K562 (cell line): ENCODE results near the gene RNF43. TPM values are rescaled to one million over a fixed set of nuclear protein-coding genes. Genes with fewer than 3 reads are reported as not detected.

Experiments
- BMI1 ChIP-seq: fragments of 150-350 bp; IDR thresholded peaks from 2 replicates; pipeline ENCODE4 v1.6.1; 2014; ENCODE audit warnings: low read length
- CHD1 ChIP-seq: fragments of 200-600 bp; sonication (generic); IDR thresholded peaks from one replicate; pipeline ENCODE4 v1.6.1; 2012; ENCODE audit warnings: mild to moderate bottlenecking, moderate library complexity, low read length, inconsistent platforms
- CREB1 ChIP-seq, 2 experiments: sonication (generic) in 1 of 2; formaldehyde crosslinking in 1 of 2; IDR thresholded peaks; 2 replicates each; pipeline versions ENCODE4 v1.6.1 to v1.8.0; 2012 to 2022; ENCODE audit warnings: inconsistent platforms in 1 of 2, mild to moderate bottlenecking in 1 of 2, missing genetic modification reagents in 1 of 2, moderate library complexity in 1 of 2
- CXXC5 ChIP-seq: fragments of 250-450 bp; sonication (Bioruptor Pico); IDR thresholded peaks from 2 replicates; pipeline ENCODE4 v1.8.0; 2022; ENCODE audit warnings: inconsistent platforms, mild to moderate bottlenecking, moderate library complexity
- DPF2 ChIP-seq: fragments of 450-650 bp; IDR thresholded peaks from 2 replicates; pipeline ENCODE4 v1.6.1; 2016
- EP400 ChIP-seq: fragments of 450-650 bp; IDR thresholded peaks from 2 replicates; pipeline ENCODE4 v1.6.1; 2017; ENCODE audit warnings: antibody characterized with exemption, mild to moderate bottlenecking, moderate library complexity
- MTA3 ChIP-seq: fragments of 450-650 bp; formaldehyde crosslinking; IDR thresholded peaks from 2 replicates; pipeline ENCODE4 v1.6.1; 2017; ENCODE audit warnings: mild to moderate bottlenecking, borderline replicate concordance
- MYBL2 ChIP-seq, 2 experiments: fragments of 450-650 bp in 1 of 2; sonication (generic) in 1 of 2; formaldehyde crosslinking in 1 of 2; IDR thresholded peaks; 2 replicates each; pipeline versions ENCODE4 v1.6.1 to v1.8.1; 2017 to 2022; ENCODE audit warnings: borderline replicate concordance in 1 of 2, inconsistent platforms in 1 of 2, low read depth in 1 of 2, mild to moderate bottlenecking in 1 of 2, missing genetic modification reagents in 1 of 2, moderate library complexity in 1 of 2
- NCOA1 ChIP-seq: fragments of 450-650 bp; IDR thresholded peaks from 2 replicates; pipeline ENCODE4 v1.6.1; 2016; ENCODE audit warnings: low read depth
- POLR3G ChIP-seq: IDR thresholded peaks from 2 replicates; pipeline ENCODE4 v1.6.1; 2011; ENCODE audit not compliant: insufficient read length, insufficient replicate concordance; ENCODE audit errors: extremely low read depth
- PPARD ChIP-seq: fragments of 250-450 bp; sonication (Bioruptor Pico); IDR thresholded peaks from 2 replicates; pipeline ENCODE4 v1.8.0; 2022; ENCODE audit warnings: inconsistent platforms, mild to moderate bottlenecking, moderate library complexity
- RAD21 ChIP-seq, 2 experiments: fragments of 250-450 bp in 1 of 2; fragments of 450-650 bp in 1 of 2; sonication (Bioruptor Pico) in 1 of 2; formaldehyde crosslinking in 1 of 2; IDR thresholded peaks in 1 of 2; conservative IDR thresholded peaks in 1 of 2; 2 replicates each; pipeline versions ENCODE4 v1.4.0 to v1.8.0; 2020 to 2022; ENCODE audit warnings: mild to moderate bottlenecking in 2 of 2, moderate library complexity in 1 of 2
- RBM39 ChIP-seq: fragments of 200-400 bp; formaldehyde crosslinking; optimal IDR thresholded peaks from 2 replicates; pipeline ENCODE3; 2018; ENCODE audit warnings: low read depth, low read length
- RFX5 ChIP-seq: IDR thresholded peaks from 2 replicates; pipeline ENCODE4 v1.6.1; 2011; ENCODE audit warnings: low read depth, mild to moderate bottlenecking, improper control_type of control experiment, low read length
- SREBF2 ChIP-seq: sonication (generic); formaldehyde crosslinking; IDR thresholded peaks from 2 replicates; pipeline ENCODE4 v1.4.0; 2020; ENCODE audit warnings: mild to moderate bottlenecking, missing genetic modification reagents
- TBP ChIP-seq: optimal IDR thresholded peaks from 2 replicates; pipeline ENCODE3; 2011; ENCODE audit warnings: low read depth, low read length, improper control_type of control experiment
- ZC3H11A ChIP-seq: IDR thresholded peaks from 2 replicates; pipeline ENCODE4 v1.6.1; 2012; ENCODE audit warnings: low read depth, low read length, improper control_type of control experiment
- ZNF133 ChIP-seq: fragments of 250-450 bp; sonication (Bioruptor Pico); IDR thresholded peaks from 2 replicates; pipeline ENCODE4 v1.4.0; 2020; ENCODE audit warnings: mild to moderate bottlenecking
- polyA plus RNA-seq, 8 experiments: library from polyadenylated mRNA; depleted of rRNA in 4 of 8; stranded (reverse) in 5 of 8; unstranded in 3 of 8; fragments of >200 nt; fragmentation: Nextera tagmentation in 2 of 8; fragmentation: Illumina TruSeq in 1 of 8; extraction: Ambion mirVana in 2 of 8; extraction: Trizol in 1 of 8; gene quantifications; 2 replicates each; pipeline versions ENCODE4 v1.2.1 to v1.2.3, GENCODE V29; 2011 to 2014; ENCODE audit warnings: inconsistent platforms in 1 of 8, missing spikeins in 1 of 8
- total RNA-seq, 7 experiments: library from RNA; depleted of rRNA in 6 of 7; stranded (reverse); fragments of >200 nt in 6 of 7; fragmentation: Illumina TruSeq in 2 of 7; extraction: Trizol in 2 of 7; gene quantifications; 2 replicates each; pipeline versions ENCODE4 v1.2.1 to v1.2.3, GENCODE V29; 2011 to 2021; ENCODE audit warnings: low replicate concordance in 1 of 7
- TF ChIP-seq, protein P1 (sequence below): fragments of 250-450 bp; sonication (Bioruptor Pico); IDR thresholded peaks from 2 replicates; pipeline ENCODE4 v1.8.0; 2021; ENCODE audit warnings: moderate library complexity, mild to moderate bottlenecking, inconsistent platforms
- TF ChIP-seq, protein P2 (sequence below): sonication (generic); formaldehyde crosslinking; IDR thresholded peaks from 2 replicates; pipeline ENCODE4 v1.8.1; 2023; ENCODE audit warnings: mild to moderate bottlenecking, missing genetic modification reagents
- TF ChIP-seq, protein P3 (sequence below): sonication (generic); formaldehyde crosslinking; IDR thresholded peaks from 2 replicates; pipeline ENCODE4 v1.8.0; 2022; ENCODE audit warnings: missing genetic modification reagents, mild to moderate bottlenecking, borderline replicate concordance
- TF ChIP-seq, protein P4 (sequence below): fragments of 200-800 bp; sonication (Bioruptor generic); IDR thresholded peaks from 2 replicates; pipeline ENCODE4 v1.6.1; 2016; ENCODE audit warnings: missing genetic modification characterization, missing compliant biosample characterization

Gene RNF43
- total and polyA plus RNA-seq, 9 of the 15 experiments (the other 6 are each of a cell fraction or from before 2014, with no cell fraction given) = 0.29 to 2.7 (median 1.4) TPM

DNA sequence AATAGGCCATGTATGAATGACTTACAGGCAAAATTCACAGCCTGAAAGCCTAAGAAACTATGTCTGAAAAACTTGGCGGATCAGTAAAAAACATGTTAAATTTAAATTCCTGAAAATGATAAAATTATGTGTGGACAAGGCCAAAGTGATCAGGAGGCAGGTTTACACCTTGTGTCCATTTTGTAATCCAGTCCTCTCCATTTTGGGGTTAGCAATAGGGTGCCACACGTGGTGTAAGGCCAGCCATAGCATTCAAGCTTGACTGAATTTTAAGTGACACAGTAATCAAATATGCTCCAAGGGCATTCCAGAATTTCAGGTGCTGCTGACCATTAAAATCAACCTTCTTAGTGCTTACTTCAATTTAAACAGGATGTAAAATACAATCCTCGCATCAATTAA lies 2.7 kb downstream of the RNF43 start (continued):
- TF ChIP-seq RAD21 (CRISPR knock-in tag; conservative IDR thresholded peaks at IDR 0.05 in 1 of 2, IDR thresholded peaks at IDR 0.05 in 1 of 2) (no peak), ZNF133 (no peak), RFX5 (no peak), MYBL2 (IDR thresholded peaks at IDR 0.05; ENCODE audit: low read depth) (no peak), MYBL2 (CRISPR knock-in tag; IDR thresholded peaks at IDR 0.05; ENCODE audit: borderline replicate concordance) (no peak), DPF2 (no peak), PPARD (CRISPR knock-in tag) (no peak), CHD1 (no peak), NCOA1 (no peak), CXXC5 (CRISPR knock-in tag) (0 out of 2 replicates have a peak, but pooled peaks have one; percentile 19), EP400 (peak; percentile 60), POLR3G (no peak), CREB1 (IDR thresholded peaks at IDR 0.05) (no peak), CREB1 (CRISPR knock-in tag; IDR thresholded peaks at IDR 0.05) (no peak), SREBF2 (CRISPR knock-in tag) (no peak), MTA3 (no peak), RBM39 (no peak), BMI1 (no peak), ZC3H11A (peak; percentile 26; the same call in 1 of the 2 replicates), TBP (peak; percentile 45)
- TF ChIP-seq, protein P1, sequence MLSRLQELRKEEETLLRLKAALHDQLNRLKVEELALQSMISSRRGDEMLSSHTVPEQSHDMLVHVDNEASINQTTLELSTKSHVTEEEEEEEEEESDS (CRISPR knock-in tag) = no peak
- TF ChIP-seq, protein P2, sequence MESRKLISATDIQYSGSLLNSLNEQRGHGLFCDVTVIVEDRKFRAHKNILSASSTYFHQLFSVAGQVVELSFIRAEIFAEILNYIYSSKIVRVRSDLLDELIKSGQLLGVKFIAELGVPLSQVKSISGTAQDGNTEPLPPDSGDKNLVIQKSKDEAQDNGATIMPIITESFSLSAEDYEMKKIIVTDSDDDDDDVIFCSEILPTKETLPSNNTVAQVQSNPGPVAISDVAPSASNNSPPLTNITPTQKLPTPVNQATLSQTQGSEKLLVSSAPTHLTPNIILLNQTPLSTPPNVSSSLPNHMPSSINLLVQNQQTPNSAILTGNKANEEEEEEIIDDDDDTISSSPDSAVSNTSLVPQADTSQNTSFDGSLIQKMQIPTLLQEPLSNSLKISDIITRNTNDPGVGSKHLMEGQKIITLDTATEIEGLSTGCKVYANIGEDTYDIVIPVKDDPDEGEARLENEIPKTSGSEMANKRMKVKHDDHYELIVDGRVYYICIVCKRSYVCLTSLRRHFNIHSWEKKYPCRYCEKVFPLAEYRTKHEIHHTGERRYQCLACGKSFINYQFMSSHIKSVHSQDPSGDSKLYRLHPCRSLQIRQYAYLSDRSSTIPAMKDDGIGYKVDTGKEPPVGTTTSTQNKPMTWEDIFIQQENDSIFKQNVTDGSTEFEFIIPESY = no peak
- TF ChIP-seq, protein P3, sequence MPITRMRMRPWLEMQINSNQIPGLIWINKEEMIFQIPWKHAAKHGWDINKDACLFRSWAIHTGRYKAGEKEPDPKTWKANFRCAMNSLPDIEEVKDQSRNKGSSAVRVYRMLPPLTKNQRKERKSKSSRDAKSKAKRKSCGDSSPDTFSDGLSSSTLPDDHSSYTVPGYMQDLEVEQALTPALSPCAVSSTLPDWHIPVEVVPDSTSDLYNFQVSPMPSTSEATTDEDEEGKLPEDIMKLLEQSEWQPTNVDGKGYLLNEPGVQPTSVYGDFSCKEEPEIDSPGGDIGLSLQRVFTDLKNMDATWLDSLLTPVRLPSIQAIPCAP (CRISPR knock-in tag) = no peak
- TF ChIP-seq, protein P4, sequence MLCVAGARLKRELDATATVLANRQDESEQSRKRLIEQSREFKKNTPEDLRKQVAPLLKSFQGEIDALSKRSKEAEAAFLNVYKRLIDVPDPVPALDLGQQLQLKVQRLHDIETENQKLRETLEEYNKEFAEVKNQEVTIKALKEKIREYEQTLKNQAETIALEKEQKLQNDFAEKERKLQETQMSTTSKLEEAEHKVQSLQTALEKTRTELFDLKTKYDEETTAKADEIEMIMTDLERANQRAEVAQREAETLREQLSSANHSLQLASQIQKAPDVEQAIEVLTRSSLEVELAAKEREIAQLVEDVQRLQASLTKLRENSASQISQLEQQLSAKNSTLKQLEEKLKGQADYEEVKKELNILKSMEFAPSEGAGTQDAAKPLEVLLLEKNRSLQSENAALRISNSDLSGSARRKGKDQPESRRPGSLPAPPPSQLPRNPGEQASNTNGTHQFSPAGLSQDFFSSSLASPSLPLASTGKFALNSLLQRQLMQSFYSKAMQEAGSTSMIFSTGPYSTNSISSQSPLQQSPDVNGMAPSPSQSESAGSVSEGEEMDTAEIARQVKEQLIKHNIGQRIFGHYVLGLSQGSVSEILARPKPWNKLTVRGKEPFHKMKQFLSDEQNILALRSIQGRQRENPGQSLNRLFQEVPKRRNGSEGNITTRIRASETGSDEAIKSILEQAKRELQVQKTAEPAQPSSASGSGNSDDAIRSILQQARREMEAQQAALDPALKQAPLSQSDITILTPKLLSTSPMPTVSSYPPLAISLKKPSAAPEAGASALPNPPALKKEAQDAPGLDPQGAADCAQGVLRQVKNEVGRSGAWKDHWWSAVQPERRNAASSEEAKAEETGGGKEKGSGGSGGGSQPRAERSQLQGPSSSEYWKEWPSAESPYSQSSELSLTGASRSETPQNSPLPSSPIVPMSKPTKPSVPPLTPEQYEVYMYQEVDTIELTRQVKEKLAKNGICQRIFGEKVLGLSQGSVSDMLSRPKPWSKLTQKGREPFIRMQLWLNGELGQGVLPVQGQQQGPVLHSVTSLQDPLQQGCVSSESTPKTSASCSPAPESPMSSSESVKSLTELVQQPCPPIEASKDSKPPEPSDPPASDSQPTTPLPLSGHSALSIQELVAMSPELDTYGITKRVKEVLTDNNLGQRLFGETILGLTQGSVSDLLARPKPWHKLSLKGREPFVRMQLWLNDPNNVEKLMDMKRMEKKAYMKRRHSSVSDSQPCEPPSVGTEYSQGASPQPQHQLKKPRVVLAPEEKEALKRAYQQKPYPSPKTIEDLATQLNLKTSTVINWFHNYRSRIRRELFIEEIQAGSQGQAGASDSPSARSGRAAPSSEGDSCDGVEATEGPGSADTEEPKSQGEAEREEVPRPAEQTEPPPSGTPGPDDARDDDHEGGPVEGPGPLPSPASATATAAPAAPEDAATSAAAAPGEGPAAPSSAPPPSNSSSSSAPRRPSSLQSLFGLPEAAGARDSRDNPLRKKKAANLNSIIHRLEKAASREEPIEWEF (CRISPR knock-in tag) = no peak
